HEK293 (cell line): ENCODE measurements around the gene GORAB.

Experiments used
- CTCF ChIP-seq: fragments of 450-650 bp; formaldehyde crosslinking; IDR thresholded peaks from 2 replicates; pipeline ENCODE4 v1.5.1; 2016; ENCODE audit warnings: missing biosample characterization, missing genetic modification characterization
- MZF1 ChIP-seq: fragments of 450-650 bp; formaldehyde crosslinking; IDR thresholded peaks from 2 replicates; pipeline ENCODE4 v1.5.1; 2017; ENCODE audit warnings: missing biosample characterization, missing genetic modification characterization, borderline replicate concordance
- RBAK ChIP-seq: fragments of 450-650 bp; formaldehyde crosslinking; IDR thresholded peaks from 2 replicates; pipeline ENCODE4 v1.5.1; 2016; ENCODE audit warnings: missing biosample characterization, missing genetic modification characterization
- ZBTB49 ChIP-seq: fragments of 450-650 bp; formaldehyde crosslinking; IDR thresholded peaks from 2 replicates; pipeline ENCODE4 v1.5.1; 2016; ENCODE audit warnings: missing biosample characterization, missing genetic modification characterization, low read depth
- ZNF335 ChIP-seq: fragments of 450-650 bp; formaldehyde crosslinking; conservative IDR thresholded peaks from 2 replicates; pipeline ENCODE4 v1.5.1; 2016; ENCODE audit warnings: missing biosample characterization, missing genetic modification characterization

DNA sequence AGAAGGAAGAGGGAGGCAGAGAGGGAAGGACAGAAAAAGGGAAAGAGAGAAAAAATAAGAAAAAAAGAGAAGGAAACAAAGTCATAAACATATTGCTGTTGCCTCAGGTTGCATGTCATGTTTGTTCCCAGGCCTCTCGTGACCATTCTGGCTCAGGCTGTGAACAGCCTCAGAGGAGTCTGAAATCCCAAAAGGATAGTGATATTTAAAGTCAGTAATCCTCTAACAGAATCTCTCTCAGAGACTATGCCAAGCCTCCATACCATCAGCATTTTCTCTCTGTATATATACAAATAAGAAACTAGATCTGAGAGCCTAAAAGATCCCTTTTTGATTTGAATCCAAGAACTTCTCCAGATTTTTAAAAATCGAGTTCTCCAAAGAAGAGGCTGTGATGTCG, 35.2 kb downstream of the GORAB start:
- no peak for TF ChIP-seq CTCF (tag by site-specific recombination)
- TF ChIP-seq RBAK (tag by site-specific recombination) = no peak
- TF ChIP-seq ZNF335 (tag by site-specific recombination) = no peak
- no peak for TF ChIP-seq MZF1 (tag by site-specific recombination)
- TF ChIP-seq ZBTB49 (tag by site-specific recombination) = no peak
